OCI-LY1 (cell line): ENCODE measurements around the gene AGFG2.

Experiments used
- H2AFZ ChIP-seq: fragments of 200-600 bp; sonication (generic), shearing (Covaris generic); 2 replicates; pipeline ENCODE4 v1.6.0; 2014; ENCODE audit warnings: antibody characterized with exemption, mild to moderate bottlenecking, low read length
- H3F3A ChIP-seq: fragments of 200-600 bp; sonication (generic), shearing (Covaris generic); 2 replicates; pipeline ENCODE4 v1.6.0; 2014; ENCODE audit warnings: mild to moderate bottlenecking, antibody characterized with exemption, low read length, moderate library complexity; ENCODE audit not compliant: insufficient read depth
- H3K27ac ChIP-seq: fragments of 200-600 bp; sonication (generic); 2 replicates; pipeline ENCODE4 v1.5.1; 2014; ENCODE audit warnings: low read length, mixed run types, mild to moderate bottlenecking, low read depth; ENCODE audit not compliant: poor library complexity, severe bottlenecking
- H3K27me3 ChIP-seq: fragments of 200-600 bp; sonication (generic); 2 replicates; pipeline ENCODE4 v1.6.0; 2014; ENCODE audit warnings: antibody characterized with exemption, mild to moderate bottlenecking, low read length, moderate library complexity; ENCODE audit not compliant: insufficient read depth
- H3K36me3 ChIP-seq: fragments of 200-600 bp; sonication (generic); 2 replicates; pipeline ENCODE4 v1.6.1; 2014; ENCODE audit warnings: mild to moderate bottlenecking, antibody characterized with exemption, low read length, moderate library complexity, mixed read lengths; ENCODE audit not compliant: insufficient read depth
- H3K4me1 ChIP-seq: fragments of 200-600 bp; sonication (generic); 2 replicates; pipeline ENCODE4 v1.5.1; 2014; ENCODE audit warnings: mild to moderate bottlenecking, low read length, moderate library complexity; ENCODE audit not compliant: insufficient read depth, severe bottlenecking
- H3K4me2 ChIP-seq: fragments of 200-600 bp; sonication (generic), shearing (Covaris generic); 2 replicates; pipeline ENCODE4 v1.6.1; 2014; ENCODE audit warnings: low read length
- H3K4me3 ChIP-seq: fragments of 200-600 bp; sonication (generic); 2 replicates; pipeline ENCODE4 v1.5.1; 2014; ENCODE audit warnings: low read length, low read depth, mild to moderate bottlenecking, mixed read lengths; ENCODE audit not compliant: poor library complexity, severe bottlenecking
- H3K79me2 ChIP-seq: fragments of 200-600 bp; shearing (Covaris generic); 2 replicates; pipeline ENCODE4 v1.6.1; 2016; ENCODE audit warnings: mixed run types, low read length, mixed read lengths; ENCODE audit not compliant: insufficient read depth
- H3K9ac ChIP-seq: fragments of 200-600 bp; sonication (generic), shearing (Covaris generic); 2 replicates; pipeline ENCODE4 v1.6.1; 2014; ENCODE audit warnings: mild to moderate bottlenecking, low read length, mixed read lengths
- H3K9me2 ChIP-seq: fragments of 200-600 bp; sonication (generic), shearing (Covaris generic); 2 replicates; pipeline ENCODE4 v1.6.1; 2014; ENCODE audit warnings: low read depth, mild to moderate bottlenecking, low read length, mixed read lengths
- H3K9me3 ChIP-seq: fragments of 200-600 bp; shearing (Covaris generic); 2 replicates; pipeline ENCODE4 v1.6.1; 2014; ENCODE audit warnings: low read length, mixed read lengths
- H4K20me1 ChIP-seq: fragments of 200-600 bp; sonication (generic), shearing (Covaris generic); 2 replicates; pipeline ENCODE4 v1.6.0; 2016; ENCODE audit warnings: mild to moderate bottlenecking, low read length; ENCODE audit not compliant: insufficient read depth
- CTCF ChIP-seq: fragments of 200-600 bp; sonication (generic), shearing (Covaris generic); IDR thresholded peaks from 2 replicates; pipeline ENCODE4 v1.5.1; 2017; ENCODE audit warnings: mild to moderate bottlenecking, antibody characterized with exemption, low read length, moderate library complexity, mixed read lengths
- EZH2 ChIP-seq: fragments of 200-600 bp; sonication (generic), shearing (Covaris generic); IDR thresholded peaks from 2 replicates; pipeline ENCODE4 v1.8.0; 2017; ENCODE audit warnings: borderline replicate concordance, mixed run types, mild to moderate bottlenecking, antibody characterized with exemption, low read length, moderate library complexity, mixed read lengths

Gene AGFG2

GRCh38 chr7:100584683-100585510 lies 45.9 kb downstream of the AGFG2 start:
- TF ChIP-seq EZH2 (no peak), CTCF (no peak)
- no peak overlapping the region for H2AFZ ChIP-seq
- no peaks in the 10 kb centered on the region for H3K79me2 ChIP-seq
- H3K4me2 ChIP-seq = peak overlapping the region; percentile 84
- peaks cover 33% of the 10 kb centered on the region for H3K36me3 ChIP-seq
- H3K9me3 ChIP-seq = no peaks in the 10 kb centered on the region
- peak overlapping the region; percentile 86 for H3K9ac ChIP-seq
- H3K4me1 ChIP-seq = peaks cover 32% of the 10 kb centered on the region
- H3K27ac ChIP-seq = peak overlapping the region; percentile 92
- H4K20me1 ChIP-seq = no peaks in the 10 kb centered on the region
- H3K27me3 ChIP-seq = no peaks in the 10 kb centered on the region
- no peaks in the 10 kb centered on the region for H3F3A ChIP-seq
- peak overlapping the region; percentile 75 for H3K4me3 ChIP-seq
- H3K9me2 ChIP-seq = no peaks in the 10 kb centered on the region

- H3K4me1 ChIP-seq = peaks cover 32% of the 10 kb centered on the region
- no peak within 1 kb of the TSS for H2AFZ ChIP-seq
- H3K9me3 ChIP-seq = no peaks in the 10 kb centered on the region
- no peaks in the 10 kb centered on the region for H3F3A ChIP-seq
- no peak for TF ChIP-seq EZH2
- no peak for TF ChIP-seq CTCF
- H3K27ac ChIP-seq = peak within 1 kb of the TSS; percentile 92
- H4K20me1 ChIP-seq = no peaks in the 10 kb centered on the region
- peak within 1 kb of the TSS; percentile 86 for H3K9ac ChIP-seq
- peak within 1 kb of the TSS; percentile 84 for H3K4me2 ChIP-seq
- no peaks in the 10 kb centered on the region for H3K79me2 ChIP-seq
- no peaks in the 10 kb centered on the region for H3K27me3 ChIP-seq
- peaks cover 25% of the 10 kb centered on the region for H3K36me3 ChIP-seq
- H3K4me3 ChIP-seq = peak within 1 kb of the TSS; percentile 75
- no peaks in the 10 kb centered on the region for H3K9me2 ChIP-seq
Measured at GRCh38 chr7:100585511-100586265, 46.7 kb downstream of the AGFG2 start, which contains the start of gene LRCH4. Gene LRCH4, minus strand, starts transcription at chr7:100586129. Its CDS starts 29 bp downstream, at chr7:100586100.

GRCh38 chr7:100586266-100587025 lies 47.4 kb downstream of the AGFG2 start, which contains the start of gene FBXO24:
Gene FBXO24, plus strand, starts transcription at chr7:100586328. Its CDS starts 298 bp downstream, at chr7:100586626.
- Histone ChIP-seq H4K20me1 (no peaks in the 10 kb centered on the region), H3K4me1 (peaks cover 32% of the 10 kb centered on the region), H3K4me3 (peak within 1 kb of the TSS; percentile 75), H3K79me2 (no peaks in the 10 kb centered on the region), H2AFZ (no peak within 1 kb of the TSS), H3K9ac (peak within 1 kb of the TSS; percentile 86), H3K36me3 (peaks cover 18% of the 10 kb centered on the region), H3K27me3 (no peaks in the 10 kb centered on the region; the same call in 1 of the 2 replicates), H3K9me3 (no peaks in the 10 kb centered on the region), H3F3A (no peaks in the 10 kb centered on the region), H3K4me2 (peak within 1 kb of the TSS; percentile 84), H3K27ac (peak within 1 kb of the TSS; percentile 92), H3K9me2 (no peaks in the 10 kb centered on the region)
- TF ChIP-seq CTCF (no peak), EZH2 (no peak)
